Stimulated activated CD4-positive, alpha-beta T cell treated with anti-CD3 and anti-CD28 coated beads, Interleukin-1b, Interleukin-23, amount 100 ng/mL, for 4 hours (primary cell): ENCODE measurements around the gene NEDD4L.
"Not testable (repeated sequence)": the region's sequence is repeated elsewhere in the genome, so short reads cannot be mapped to it uniquely, and the experiment has no call there.

Experiments used
- DNase-seq, 2 donors: peaks; one replicate each; pipeline ENCODE4 v3.0.0-alpha.2; 2020; ENCODE audit warnings: low read depth in 2 of 2

Gene NEDD4L

DNA sequence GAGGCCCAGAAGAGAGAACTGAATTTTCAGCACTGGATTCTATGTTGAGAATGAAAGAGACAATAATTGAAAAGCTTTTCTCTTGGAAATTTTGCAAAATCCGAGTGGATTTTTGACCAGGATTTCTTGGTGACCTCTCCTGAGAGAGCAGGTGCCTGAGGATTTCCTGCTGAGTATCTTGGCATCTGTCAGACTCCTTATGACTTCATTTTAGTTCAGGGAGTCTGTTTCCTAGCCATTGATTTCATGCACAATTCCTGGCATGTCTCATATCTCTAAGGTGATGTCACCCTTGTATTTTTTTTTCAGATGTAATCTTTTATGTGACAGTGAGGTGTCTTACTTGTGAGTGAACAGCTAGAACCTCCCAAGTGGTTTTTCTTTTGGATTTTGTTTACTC is 195.9 kb downstream of the NEDD4L start:
- no peak for DNase-seq

DNA sequence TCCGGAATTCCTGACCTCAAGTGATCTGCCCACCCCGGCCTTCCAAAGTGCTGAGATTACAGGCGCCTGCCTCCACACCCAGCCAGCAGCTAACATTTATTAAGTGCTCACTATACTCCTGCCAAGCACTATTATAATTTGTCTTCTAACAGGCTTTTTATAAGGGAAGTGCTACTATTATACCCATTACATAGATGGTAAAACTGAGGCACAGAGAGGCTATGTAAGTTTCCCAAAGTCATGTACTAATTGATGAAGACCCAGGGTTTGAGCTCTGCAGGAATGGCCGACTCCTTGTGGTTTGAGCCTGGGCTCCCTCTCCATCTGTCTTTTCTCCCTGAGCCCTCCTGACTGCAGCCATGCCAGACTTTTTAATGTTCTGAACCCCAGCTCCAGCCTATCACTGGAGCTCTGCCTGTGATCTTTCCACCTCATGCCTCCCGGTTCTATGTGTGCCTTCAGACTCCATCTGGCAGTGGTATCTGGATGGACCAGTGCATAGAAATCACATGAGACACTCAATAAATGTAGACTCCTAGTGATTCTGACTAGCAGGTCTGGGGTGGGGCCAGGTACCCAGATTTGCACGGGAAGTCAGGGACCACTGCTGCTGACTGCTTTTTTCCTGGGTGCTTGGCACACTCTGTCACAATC is 197.1 kb downstream of the NEDD4L start:
- no peak for DNase-seq

DNA sequence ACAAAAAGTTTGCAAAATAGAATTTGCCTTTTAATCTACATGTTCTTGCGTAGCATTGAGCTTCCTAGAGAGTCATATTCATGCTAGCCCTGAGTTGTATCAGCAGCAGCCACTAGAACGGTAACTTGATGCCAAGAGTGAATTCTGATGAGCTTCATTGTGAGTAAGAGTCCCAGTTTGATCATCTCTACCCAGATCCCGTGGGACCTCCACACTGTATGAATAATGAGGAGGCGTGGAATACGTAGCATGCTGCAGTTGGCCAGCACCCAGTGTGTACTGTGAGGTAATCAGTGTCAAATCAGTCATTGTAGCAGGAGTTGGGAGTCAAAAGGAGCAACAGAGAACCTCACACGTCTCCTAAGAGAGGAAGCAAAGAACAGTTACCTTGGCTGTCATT is 197.9 kb downstream of the NEDD4L start:
- DNase-seq, result no peak

DNA sequence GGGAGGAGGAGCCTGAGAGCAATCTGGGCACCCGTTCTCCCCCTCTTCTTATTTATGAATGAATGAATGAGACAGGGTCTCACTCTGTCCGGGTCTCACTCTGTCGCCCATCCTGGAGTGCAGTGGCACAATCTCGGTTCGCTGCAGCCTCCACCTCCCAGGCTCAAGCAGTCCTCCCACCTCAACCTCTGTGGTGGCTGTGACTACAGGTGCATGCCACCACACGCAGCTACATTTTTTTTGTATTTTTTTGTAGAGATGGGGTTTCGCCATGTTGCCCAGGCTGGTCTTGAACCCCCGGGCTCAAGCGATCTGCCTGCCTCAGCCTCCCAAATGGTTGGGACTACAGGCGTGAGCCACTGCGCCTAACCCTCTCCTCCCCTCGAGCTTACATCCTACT is 198.4 kb downstream of the NEDD4L start:
- DNase-seq, result no peak

DNA sequence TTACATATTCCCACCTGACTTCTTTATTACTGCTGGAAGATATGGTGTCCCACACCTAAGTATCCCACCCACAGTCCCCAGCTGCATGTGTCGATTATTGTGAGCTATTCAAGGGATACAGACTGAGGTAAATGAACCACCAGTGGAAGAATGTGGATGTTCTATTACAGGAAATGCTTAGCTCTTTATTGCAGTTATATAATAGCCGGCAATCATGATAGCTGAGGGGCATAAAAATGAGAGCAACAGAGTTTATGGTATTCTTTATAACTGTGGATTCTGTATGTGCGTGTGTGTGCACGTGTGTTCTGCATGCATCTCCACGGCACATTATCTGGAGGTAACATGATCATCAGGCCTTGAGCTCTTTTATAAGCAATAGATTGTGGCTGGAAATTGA is 198.9 kb downstream of the NEDD4L start:
- no peak for DNase-seq

DNA sequence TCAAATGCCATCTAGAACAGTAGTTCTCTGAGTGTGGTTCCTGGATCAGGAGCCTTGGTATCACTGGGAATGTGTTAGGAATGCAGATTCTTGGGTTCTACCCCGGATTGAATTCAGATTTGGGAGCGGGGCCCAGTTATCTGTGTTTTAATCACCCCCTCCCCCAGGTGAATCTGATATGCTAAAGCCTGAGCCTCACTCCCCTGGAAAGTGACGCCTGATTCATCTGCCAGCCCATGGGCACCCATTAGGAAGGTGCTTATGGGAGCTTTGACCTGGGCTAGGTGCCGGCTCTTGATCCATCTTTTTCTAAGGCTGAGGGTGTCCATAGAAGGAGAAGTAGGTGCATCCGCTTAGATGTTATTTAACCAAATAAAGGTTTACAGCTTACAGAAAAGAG is 199.4 kb downstream of the NEDD4L start:
- no peak for DNase-seq

DNA sequence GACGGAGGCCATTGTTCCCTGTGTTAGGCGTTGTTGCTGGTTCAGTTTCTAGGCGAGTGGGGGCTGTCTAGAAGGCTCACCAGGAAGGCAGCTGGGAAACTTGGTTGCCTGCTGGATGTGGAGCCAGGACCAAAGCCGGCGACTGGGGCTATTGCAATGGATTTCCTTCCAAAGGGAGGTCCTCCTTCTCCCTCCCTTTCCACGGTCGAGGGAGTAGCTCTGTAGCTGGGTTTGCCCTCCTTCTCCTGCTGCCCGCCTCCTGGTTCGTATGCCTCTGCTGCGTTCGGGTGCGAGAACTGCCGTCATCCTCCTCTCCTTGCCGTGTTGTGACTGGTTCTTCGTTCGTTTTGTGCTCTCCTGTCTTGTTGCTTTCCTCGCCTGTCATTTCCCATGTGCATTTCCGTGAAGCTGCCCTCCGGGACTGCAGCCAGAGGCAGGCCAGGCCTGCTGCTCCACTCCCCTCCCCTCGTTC is 203.4 kb downstream of the NEDD4L start:
- DNase-seq, result no peak

DNA sequence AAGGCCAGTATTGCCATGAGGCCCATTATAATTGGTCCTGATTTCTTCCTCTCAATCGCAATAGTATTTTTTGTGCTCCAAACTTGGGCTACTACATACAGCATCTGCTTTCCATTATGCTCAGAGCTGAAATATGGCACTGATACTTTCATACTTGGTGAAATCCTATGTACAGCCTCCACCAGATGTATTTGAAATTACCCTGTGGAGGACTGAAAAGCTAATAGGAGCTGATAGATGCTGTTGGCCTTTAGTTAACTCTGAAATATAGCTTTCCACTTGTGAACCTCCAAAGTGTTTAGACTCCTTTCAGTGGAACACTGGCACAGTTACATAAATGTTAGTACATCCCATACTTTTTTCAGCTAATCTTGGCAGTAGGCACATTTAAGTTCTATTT is 205.7 kb downstream of the NEDD4L start:
- no peak for DNase-seq

DNA sequence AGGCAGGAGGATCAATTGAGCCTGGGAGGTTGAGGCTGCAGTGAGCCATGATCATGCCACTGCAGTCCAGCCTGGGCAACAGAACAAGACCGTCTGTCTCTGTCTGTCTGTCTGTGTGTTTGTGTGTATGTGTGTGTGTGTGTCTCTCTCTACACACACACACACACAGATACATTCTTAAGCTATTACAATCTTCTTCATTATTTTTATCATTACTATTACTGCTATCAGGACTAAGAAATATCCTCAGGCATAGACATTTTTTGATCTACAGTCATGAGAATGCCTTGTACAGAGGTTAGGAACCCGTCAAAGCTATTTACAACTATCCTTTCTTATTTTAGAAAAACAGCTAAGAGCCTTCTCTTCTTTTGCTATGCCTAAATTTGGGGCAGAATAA is 207.4 kb downstream of the NEDD4L start:
- DNase-seq, result no peak

DNA sequence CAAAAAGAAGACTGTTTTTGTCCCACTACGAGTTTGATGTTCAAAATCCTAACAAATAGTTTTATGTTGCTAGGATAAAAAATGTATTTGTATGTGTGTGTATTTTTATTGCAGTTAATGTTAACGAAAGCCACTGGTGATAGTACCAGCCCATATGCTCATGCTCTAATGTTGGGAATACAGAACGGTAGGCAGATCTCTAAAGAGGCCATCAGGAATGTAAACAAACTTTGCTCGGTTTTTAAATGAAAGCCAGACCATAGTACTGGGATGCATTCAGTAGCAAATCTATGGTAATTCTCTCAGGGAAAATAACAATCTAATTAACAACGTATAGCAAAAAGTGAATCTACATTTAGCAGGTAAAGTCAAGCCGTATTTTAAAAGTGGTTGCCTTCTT is 208.1 kb downstream of the NEDD4L start:
- DNase-seq, result no peak

DNA sequence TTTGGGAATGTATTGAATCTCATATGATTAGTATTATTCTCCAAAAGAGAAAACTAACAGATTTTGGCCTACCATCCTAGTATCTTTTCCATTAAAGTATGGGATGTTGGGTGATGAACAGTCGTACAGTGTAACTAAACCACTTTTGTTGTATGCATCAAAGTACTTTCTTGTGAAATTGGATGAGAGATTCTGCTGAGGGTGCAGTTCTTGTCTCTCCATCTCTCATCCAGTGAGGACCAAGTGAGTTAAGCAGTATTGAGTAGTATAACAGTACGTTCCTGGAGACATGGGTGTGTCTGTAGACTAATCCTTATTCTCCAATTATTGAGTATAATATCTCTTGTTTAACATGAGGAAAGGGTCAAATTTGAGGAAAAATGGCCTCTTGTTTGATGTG is 209.3 kb downstream of the NEDD4L start:
- DNase-seq, result no peak

DNA sequence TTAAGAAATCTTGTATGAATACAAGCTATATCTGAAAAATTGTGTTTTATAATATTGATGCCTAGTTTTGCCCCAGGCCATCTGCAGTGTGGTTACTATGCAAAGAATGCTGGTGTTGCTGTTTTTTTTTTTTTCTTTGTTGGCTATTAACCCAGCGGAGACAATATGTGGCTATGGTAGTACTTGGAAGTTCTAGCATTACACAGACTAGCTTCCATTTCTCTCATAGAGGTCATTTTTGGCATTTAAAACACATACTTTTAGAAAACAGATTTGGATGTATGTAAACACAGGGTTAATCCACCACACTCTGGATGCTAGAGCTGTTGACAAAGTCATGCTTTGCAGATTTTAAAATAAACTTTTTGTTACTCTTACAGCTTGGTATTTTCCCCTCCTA is 209.8 kb downstream of the NEDD4L start:
- no peak for DNase-seq

DNA sequence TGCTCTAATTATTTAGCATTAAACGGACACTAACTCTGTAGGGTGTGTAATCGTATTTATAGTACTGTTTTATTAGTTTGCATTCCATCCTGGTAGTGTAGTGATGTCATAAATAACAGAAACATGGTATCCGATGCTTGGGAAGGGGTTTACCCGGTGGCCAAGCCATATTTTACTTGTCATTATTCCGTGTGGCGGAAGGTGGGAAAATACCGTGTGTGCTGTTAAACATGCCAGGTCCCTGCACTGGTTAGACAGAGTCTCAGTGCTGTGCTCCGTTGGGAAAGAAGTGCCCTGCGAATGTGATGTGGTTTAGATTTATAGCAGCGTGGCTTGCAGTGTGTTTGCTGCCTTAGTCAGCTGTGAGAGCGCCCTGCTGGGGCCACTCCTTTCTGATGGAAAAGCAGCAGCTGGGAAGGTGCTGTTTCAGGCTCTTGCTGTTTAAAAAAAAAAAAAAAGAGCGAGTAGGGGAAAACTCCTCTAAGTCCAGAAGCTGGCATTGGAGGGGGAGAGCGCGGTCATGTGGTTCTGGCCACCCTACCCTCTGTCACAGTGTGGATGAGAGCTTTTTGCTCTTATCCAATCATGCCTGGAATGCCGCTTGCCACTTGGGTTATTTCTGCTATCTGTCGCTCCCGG is 211.0 kb downstream of the NEDD4L start:
- DNase-seq, result no peak

DNA sequence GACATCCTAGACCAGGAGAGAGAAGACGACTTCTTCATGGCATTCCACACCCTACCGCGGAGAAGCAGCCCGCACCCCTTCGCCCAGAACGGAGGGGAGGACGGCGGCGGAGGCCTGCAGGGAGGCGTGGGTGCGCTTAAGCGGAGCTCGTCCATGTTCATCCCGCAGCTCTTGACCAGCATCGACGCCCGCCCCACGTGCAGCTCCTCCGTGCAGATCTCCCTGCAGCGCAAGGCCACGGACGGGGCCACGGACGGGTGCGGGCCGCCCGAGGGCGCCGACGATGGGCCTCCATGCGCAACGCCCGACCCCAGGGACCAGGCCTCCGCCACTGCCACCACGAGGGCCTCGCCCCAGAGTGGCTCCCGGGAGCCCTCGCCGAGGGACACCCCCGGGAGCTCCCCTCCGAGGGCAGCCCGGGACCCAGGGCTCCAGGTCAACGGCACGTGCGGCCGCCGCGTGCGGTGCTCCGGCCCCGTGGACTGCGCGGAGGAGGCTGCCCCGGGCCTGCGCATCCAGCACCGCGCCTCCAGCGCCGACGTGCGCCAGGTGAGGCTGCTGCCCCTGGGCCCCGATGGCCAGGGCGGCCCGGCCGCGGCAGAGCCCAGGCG is 211.8 kb downstream of the NEDD4L start:
- DNase-seq, result no peak

DNA sequence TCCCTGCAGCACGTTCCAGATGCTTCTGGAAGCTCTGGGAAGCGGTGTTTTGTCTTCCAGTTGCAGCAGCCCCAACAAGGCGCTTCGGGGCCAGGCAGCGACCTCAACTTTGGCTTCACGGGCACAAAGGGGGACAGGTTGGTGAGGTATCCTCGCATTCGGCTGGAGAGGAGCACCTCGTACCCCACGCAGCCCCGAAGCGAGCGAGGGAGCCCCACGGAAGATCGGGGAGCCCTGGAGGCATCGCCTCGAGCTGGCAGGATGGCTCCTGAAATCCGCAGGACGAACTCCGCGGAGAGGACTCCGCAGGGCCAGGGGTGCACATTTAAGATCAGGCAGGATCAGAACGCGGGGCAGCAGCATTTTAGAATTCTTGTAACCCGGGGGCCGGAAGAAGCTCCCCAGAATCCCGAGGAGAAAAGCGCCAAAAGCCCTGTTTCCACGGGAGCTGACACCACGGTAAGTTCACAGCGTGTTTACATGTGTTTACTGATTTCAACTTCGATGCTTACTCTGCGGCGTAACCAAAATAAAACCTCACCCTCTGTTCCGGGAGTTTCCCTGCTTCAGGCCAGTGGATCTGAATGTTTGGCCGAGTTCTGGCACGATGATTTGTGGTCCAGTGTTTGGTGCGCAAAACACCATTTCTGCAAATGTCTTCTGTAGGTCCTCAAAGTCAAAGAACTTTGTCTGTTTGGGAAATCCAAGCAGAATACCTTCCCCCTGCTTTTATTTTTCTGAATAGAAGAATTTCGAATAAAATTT is 212.5 kb downstream of the NEDD4L start:
- no peak for DNase-seq

DNA sequence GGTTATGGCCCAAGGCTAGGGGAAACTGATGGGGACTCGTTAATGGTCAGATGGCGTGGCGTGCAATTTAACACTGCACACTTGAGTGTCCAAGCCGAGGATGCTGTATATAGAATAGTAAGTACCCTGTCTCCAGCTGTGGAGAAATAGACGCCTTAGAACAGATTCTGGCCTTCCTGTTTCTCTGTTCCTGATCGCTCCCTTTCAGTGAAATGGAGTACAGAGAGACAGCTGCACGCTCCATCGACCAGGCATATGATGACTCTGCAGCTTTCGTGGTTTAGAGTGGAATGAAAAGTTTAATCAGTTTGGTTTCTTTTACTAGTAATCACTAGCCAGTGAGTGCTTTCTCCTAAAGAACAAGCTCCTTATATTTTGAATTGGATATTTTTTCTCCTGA is 213.4 kb downstream of the NEDD4L start:
- DNase-seq, result no peak

DNA sequence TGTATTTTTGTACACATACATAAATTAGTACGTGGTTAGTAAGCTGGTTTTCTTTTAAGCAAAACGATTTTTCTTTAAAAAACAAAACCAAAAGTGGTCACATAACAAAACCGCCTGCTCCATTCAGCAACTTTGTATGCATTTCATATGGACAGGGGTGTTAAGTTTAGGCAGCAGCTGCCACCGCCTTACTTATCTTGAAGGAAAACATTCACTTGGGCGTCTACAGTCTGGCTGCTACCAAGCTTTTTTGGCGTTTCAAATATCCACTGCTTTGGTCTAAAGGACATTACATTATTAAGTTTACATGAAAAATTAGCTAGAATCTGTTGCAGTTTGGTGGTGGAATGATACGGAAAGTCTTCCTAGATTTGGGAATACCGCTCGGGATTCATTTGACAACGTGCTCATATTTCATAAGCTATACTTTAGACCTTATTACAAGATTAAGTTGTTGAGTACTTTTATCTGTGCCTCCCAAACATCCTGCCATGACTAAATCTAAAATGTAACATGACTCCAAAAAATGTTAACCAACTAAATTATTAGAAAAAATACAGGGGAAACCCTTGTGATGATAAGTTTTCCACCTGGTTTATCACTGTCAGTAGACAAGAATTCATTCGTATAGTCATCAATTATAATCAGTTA is 214.8 kb downstream of the NEDD4L start:
- no peak for DNase-seq

DNA sequence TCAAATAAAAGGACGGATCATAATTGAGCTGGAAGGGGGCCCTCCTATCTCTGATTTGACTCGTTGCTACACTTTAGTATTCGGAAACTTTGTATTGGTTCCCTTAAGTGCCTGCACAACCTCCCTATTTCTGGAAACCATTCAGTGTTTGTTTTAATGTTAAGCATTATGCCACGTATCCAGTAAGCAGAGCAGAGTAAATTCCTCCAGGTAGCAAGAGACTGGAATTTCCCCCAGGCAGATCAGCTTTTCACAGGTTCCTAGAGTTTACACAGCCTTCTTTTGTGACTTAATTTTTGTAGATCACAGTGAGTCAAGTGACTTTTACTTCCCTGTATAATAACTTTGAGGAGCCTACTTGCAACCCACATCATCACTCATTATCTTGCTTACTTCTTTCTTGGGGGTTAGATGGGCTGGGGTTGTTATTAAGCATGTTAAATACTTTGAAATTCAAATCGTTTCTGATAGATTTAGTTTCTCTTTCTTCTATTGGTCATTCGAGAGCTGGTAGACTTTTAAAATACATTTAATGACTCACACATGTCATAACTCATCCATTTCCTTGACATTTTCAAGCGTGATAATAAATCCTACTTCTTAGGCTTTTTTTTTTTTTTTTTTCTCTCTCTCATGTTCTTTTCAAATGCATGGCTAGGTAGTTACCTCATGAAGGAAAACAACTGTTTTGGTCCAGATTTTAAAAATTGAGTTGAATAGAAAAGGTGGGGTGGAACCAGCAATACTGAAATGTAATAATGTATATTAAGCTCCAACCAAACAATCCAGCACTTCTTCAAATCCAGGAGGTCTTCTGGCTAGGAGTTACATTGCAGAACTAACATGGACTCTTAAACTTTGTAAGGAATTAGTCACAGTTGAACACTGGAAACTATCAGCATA is 219.3 kb downstream of the NEDD4L start:
- DNase-seq, result no peak

DNA sequence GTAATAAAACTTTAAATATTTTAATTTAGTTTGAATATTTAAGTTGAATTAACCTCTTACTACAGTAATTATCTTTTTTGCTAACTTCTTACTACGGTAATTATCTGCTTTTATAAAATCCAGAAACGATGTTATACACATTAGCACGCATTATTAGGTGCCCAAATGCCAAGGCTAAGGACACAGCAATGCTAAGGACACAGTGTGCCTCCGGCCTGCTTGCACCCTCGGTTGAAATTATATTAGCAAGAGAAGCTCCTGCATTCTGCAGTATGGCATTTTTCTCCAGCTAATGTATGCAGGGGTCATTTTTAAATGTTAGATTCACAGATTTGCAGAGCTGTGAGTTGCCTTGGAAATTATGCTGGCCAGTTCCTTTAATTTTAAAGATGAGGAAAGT is 220.0 kb downstream of the NEDD4L start:
- no peak for DNase-seq

DNA sequence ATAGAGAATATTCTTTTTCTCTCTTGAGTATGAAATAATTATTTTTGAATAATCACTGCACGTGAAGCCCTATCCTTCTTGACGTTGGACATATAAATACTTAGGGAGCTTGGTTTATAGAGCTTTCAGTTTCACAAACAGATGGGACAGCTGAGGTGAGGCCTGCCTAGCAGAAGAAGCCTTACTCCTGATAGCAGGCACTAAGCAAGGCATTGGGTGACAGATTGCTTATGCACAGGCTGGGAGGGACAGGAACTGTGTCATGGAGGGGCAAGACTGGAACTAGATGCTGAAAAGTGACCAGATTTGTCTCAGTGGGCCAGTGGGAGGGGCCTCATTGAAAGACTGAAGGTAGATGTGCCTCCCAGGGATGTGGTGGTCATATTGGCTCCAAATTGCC is 220.8 kb downstream of the NEDD4L start:
- DNase-seq, result no peak

DNA sequence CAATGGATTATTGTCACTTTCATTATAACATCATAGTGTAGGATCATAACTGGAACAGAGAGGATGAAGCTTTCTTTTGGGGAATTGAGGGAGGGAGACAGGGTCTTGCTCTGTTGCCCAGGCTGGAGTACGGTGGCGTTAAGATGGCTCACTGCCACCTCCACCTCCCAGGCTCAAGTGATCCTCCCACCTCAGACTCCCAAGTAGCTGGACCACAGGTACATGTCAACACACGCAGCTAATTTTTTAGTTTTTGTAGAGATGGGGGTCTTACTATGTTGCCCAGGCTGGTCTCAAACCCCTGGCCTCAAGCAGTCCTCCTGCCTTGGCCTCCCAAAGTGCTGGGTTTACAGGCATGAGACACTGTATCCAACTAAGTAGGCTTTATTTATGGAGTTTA is 221.5 kb downstream of the NEDD4L start:
- not testable (repeated sequence) for DNase-seq
